NB4 (cell line): ENCODE results near the gene KCNAB1.

Source experiments
- DNase-seq: peaks from one replicate; pipeline ENCODE4 v3.0.0; 2010; ENCODE audit warnings: low read depth
- H3K4me3 ChIP-seq: one replicate; pipeline ENCODE4 v1.5.1; 2011; ENCODE audit warnings: mild to moderate bottlenecking, low read depth, low read length, moderate library complexity
- CTCF ChIP-seq: IDR thresholded peaks from one replicate; pipeline ENCODE4 v1.5.1; 2012; ENCODE audit warnings: low read depth, low read length
- MAX ChIP-seq: IDR thresholded peaks from 2 replicates; pipeline ENCODE4 v1.6.1; 2011; ENCODE audit warnings: low read depth, low read length
- MYC ChIP-seq: IDR thresholded peaks from 2 replicates; pipeline ENCODE4 v1.6.1; 2011; ENCODE audit warnings: low read depth, low read length
- POLR2A ChIP-seq: IDR thresholded peaks from 2 replicates; pipeline ENCODE4 v1.6.1; 2011; ENCODE audit warnings: mild to moderate bottlenecking; ENCODE audit not compliant: insufficient read length; ENCODE audit errors: extremely low read depth

KCNAB1 gene

GRCh38 chr3:156366559-156366958, 246.2 kb downstream of the KCNAB1 start:
- no peak for TF ChIP-seq MYC
- H3K4me3 ChIP-seq: no peak overlapping the region

GRCh38 chr3:156368189-156368588, 247.8 kb downstream of the KCNAB1 start:
- no peak for TF ChIP-seq MYC
- TF ChIP-seq MAX: no peak
- TF ChIP-seq POLR2A: no peak
- no peak for TF ChIP-seq CTCF
- H3K4me3 ChIP-seq: no peak overlapping the region
- DNase-seq: no peak

More at GRCh38 chr3:156366559-156366958, 246.2 kb downstream of the KCNAB1 start:
- no peak for DNase-seq

- no peak for TF ChIP-seq MYC
- no peak for TF ChIP-seq POLR2A
- TF ChIP-seq CTCF: no peak
- no peak for TF ChIP-seq MAX
- no peak for DNase-seq
- no peak overlapping the region for H3K4me3 ChIP-seq
These were observed 251.3 kb downstream of the KCNAB1 start for GRCh38 chr3:156371701-156372100.

GRCh38 chr3:156373095-156373494, 252.7 kb downstream of the KCNAB1 start:
- no peak for DNase-seq
- H3K4me3 ChIP-seq: no peak overlapping the region
- no peak for TF ChIP-seq MAX
- no peak for TF ChIP-seq MYC
- no peak for TF ChIP-seq POLR2A
- TF ChIP-seq CTCF: no peak

GRCh38 chr3:156373654-156374053, 253.3 kb downstream of the KCNAB1 start:
- TF ChIP-seq POLR2A: no peak
- TF ChIP-seq MAX: no peak
- TF ChIP-seq MYC: no peak
- TF ChIP-seq CTCF: no peak
- no peak for DNase-seq
- H3K4me3 ChIP-seq: no peak overlapping the region

GRCh38 chr3:156376199-156376598, 255.8 kb downstream of the KCNAB1 start:
- H3K4me3 ChIP-seq: no peak overlapping the region
- TF ChIP-seq CTCF: no peak
- no peak for TF ChIP-seq MAX
- no peak for TF ChIP-seq MYC
- TF ChIP-seq POLR2A: no peak
- no peak for DNase-seq
